Central memory CD4-positive, alpha-beta T cell (primary cell): ENCODE data around the gene CBLC.

Experiments used
- DNase-seq: peaks from one replicate; pipeline ENCODE4 v3.0.0; 2022
- total RNA-seq, 3 experiments: gene quantifications; one replicate each; lab custom pipeline; 2026; lab: John Stamatoyannopoulos, UW

CBLC gene
- 0 to 0.05 (median 0.04) reads per million in 3 experiments for total RNA-seq

- DNase-seq, result no peak
Measured at GRCh38 chr19:44777715-44778347, at the start of gene CBLC. CBLC (plus strand) TSS chr19:44777890; CDS start chr19:44777932, 42 bp downstream.

GRCh38 chr19:44728178-44728577 lies 49.5 kb upstream of the CBLC start:
- no peak for DNase-seq

- no peak for DNase-seq
Measured at GRCh38 chr19:44729516-44730033, 48.1 kb upstream of the CBLC start.

GRCh38 chr19:44731081-44731480 lies 46.6 kb upstream of the CBLC start:
- DNase-seq, result no peak

- DNase-seq, result no peak
Measured at GRCh38 chr19:44731622-44732021, 46.1 kb upstream of the CBLC start.

GRCh38 chr19:44732235-44733014 lies 45.3 kb upstream of the CBLC start:
- no peak for DNase-seq

- no peak for DNase-seq
Measured at GRCh38 chr19:44734357-44734756, 43.3 kb upstream of the CBLC start.

- no peak for DNase-seq
Measured at GRCh38 chr19:44735011-44735410, 42.7 kb upstream of the CBLC start.

- DNase-seq, result no peak
Measured at GRCh38 chr19:44737238-44738071, 40.2 kb upstream of the CBLC start.

- no peak for DNase-seq
Measured at GRCh38 chr19:44738136-44738535, 39.6 kb upstream of the CBLC start.

GRCh38 chr19:44738603-44739558 lies 38.8 kb upstream of the CBLC start:
- no peak for DNase-seq

- DNase-seq, result no peak
Measured at GRCh38 chr19:44740351-44740824, 37.3 kb upstream of the CBLC start.

- DNase-seq, result no peak
Measured at GRCh38 chr19:44741258-44741731, 36.4 kb upstream of the CBLC start.

GRCh38 chr19:44741841-44742329 lies 35.8 kb upstream of the CBLC start:
- no peak for DNase-seq

- DNase-seq, result no peak
Measured at GRCh38 chr19:44742330-44743061, 35.2 kb upstream of the CBLC start.

- DNase-seq, result no peak
Measured at GRCh38 chr19:44744871-44745332, 32.8 kb upstream of the CBLC start.

- no peak for DNase-seq
Measured at GRCh38 chr19:44745341-44745831, 32.3 kb upstream of the CBLC start.

GRCh38 chr19:44745887-44746600 lies 31.6 kb upstream of the CBLC start:
- DNase-seq, result no peak

GRCh38 chr19:44746616-44746945 lies 31.1 kb upstream of the CBLC start:
- no peak for DNase-seq
